ENCODE measurements around the gene LSMEM2.
"Not testable (repeated sequence)": the region's sequence is repeated elsewhere in the genome, so short reads cannot be mapped to it uniquely, and the experiment has no call there.

LSMEM2 gene

DNA sequence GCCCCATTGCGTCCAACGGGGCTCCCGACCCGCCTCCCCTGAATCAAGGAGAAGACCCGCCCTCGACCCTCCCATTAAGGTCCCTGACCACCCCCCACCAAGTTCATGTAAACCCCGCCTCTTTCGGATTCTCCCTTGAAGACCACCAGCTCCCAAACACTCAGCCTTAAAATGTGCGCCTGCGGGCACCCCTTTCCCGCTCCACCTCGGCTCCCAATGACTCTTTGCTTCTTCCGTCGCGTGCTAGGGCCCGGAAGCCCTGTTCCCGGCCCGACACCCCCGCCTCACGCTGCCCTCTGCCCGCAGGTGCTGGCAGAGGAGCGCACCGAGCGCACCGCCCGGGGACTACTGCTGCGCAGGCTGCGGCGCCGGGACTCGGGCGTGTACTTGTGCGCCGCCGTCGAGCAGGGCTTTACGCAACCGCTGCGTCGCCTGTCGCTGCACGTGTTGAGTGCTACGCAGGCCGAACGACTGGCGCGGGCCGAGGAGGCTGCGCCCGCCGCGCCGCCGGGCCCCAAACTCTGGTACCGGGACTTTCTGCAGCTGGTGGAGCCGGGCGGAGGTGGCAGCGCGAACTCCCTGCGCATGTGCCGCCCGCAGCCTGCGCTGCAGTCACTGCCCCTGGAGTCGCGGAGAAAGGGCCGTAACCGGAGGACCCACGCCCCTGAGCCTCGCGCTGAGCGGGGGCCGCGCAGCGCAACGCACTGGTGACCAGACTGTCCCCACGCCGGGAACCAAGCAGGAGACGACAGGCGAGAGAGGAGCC, 2.7 kb upstream of the LSMEM2 start:
- DNase-seq = no peak
- Histone ChIP-seq H3K27ac (ENCODE audit: insufficient read depth, low read length, poor library complexity, severe bottlenecking) (no peak overlapping the region), H3K36me3 (ENCODE audit: control insufficient read depth, insufficient read depth, low read length) (no peaks in the 10 kb centered on the region), H3K4me1 (ENCODE audit: control insufficient read depth, insufficient read depth, low read length, poor library complexity, severe bottlenecking) (peaks cover 31% of the 10 kb centered on the region), H3K27me3 (replicated peaks; ENCODE audit: control insufficient read depth, insufficient read depth, low read length, poor library complexity, severe bottlenecking) (peaks cover 36% of the 10 kb centered on the region), H3K9me3 (ENCODE audit: control insufficient read depth, low read length) (no peaks in the 10 kb centered on the region), H3K4me3 (ENCODE audit: insufficient read depth, low read depth, low read length, poor library complexity, severe bottlenecking) (no peak overlapping the region)

DNA sequence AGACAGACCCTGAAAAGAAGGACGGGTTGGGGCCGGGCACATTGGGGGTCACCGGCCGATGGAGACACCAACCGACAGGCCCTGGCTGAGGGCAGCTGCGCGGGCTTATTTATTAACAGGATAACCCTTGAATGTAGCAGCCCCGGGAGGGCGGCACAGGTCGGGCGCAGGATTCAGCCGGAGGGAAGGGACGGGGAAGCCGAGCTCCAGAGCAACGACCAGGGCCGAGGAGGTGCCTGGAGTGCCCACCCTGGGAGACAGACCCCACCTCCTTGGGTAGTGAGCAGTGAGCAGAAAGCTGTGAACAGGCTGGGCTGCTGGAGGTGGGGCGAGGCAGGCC, 2.2 kb upstream of the LSMEM2 start:
- H3K4me3 ChIP-seq (ENCODE audit: insufficient read depth, low read depth, low read length, poor library complexity, severe bottlenecking) = no peak overlapping the region
- DNase-seq = no peak
- H3K27me3 ChIP-seq (replicated peaks; ENCODE audit: control insufficient read depth, insufficient read depth, low read length, poor library complexity, severe bottlenecking) = peaks cover 36% of the 10 kb centered on the region

DNA sequence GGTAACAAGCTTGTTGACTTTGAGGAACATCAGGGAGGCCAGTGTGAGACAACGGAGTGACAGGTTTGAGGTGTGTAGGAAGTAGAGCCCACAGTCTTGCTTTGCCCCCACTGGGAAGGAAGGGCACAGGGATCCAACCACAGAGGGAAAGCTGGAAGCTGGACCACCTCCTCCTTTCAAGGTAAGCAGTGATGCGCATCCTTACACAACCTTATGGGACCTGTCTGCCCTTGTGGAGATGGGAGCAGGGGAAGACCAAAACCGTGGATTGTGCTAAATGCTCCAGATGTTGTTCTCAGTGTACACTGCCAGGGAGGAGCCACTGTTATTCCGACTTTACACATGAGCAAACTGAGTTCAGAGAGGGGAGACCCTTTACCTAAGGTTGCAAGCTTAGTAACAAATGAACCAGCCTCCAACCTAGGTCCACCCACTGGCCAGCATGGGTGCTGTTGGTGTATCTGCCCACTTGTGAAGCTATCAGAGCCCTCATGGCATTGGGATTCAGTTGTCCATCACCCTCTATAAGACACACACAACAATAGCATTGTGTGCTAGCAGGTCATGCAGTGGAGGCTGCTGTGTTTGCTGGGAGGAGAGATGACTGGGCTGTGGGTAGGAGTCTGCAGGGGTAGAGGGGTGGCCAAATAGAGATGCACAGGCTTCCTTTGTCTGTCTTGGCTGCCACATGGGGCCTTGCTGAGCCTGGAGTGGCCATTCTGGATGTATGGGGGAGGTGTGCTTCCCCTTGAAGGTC, 586 bp upstream of the LSMEM2 start:
- no peak for DNase-seq
- Histone ChIP-seq H3K4me3 (ENCODE audit: insufficient read depth, low read depth, low read length, poor library complexity, severe bottlenecking) (no peak overlapping the region), H3K27me3 (replicated peaks; ENCODE audit: control insufficient read depth, insufficient read depth, low read length, poor library complexity, severe bottlenecking) (peaks cover 34% of the 10 kb centered on the region), H3K9me3 (ENCODE audit: control insufficient read depth, low read length) (no peaks in the 10 kb centered on the region), H3K36me3 (ENCODE audit: control insufficient read depth, insufficient read depth, low read length) (no peaks in the 10 kb centered on the region), H3K27ac (ENCODE audit: insufficient read depth, low read length, poor library complexity, severe bottlenecking) (no peak overlapping the region), H3K4me1 (ENCODE audit: control insufficient read depth, insufficient read depth, low read length, poor library complexity, severe bottlenecking) (peaks cover 28% of the 10 kb centered on the region)

More for the DNA sequence above, 2.2 kb upstream of the LSMEM2 start:
- Histone ChIP-seq H3K36me3 (ENCODE audit: control insufficient read depth, insufficient read depth, low read length) (no peaks in the 10 kb centered on the region), H3K27ac (ENCODE audit: insufficient read depth, low read length, poor library complexity, severe bottlenecking) (no peak overlapping the region), H3K4me1 (ENCODE audit: control insufficient read depth, insufficient read depth, low read length, poor library complexity, severe bottlenecking) (peaks cover 31% of the 10 kb centered on the region), H3K9me3 (ENCODE audit: control insufficient read depth, low read length) (no peaks in the 10 kb centered on the region)

DNA sequence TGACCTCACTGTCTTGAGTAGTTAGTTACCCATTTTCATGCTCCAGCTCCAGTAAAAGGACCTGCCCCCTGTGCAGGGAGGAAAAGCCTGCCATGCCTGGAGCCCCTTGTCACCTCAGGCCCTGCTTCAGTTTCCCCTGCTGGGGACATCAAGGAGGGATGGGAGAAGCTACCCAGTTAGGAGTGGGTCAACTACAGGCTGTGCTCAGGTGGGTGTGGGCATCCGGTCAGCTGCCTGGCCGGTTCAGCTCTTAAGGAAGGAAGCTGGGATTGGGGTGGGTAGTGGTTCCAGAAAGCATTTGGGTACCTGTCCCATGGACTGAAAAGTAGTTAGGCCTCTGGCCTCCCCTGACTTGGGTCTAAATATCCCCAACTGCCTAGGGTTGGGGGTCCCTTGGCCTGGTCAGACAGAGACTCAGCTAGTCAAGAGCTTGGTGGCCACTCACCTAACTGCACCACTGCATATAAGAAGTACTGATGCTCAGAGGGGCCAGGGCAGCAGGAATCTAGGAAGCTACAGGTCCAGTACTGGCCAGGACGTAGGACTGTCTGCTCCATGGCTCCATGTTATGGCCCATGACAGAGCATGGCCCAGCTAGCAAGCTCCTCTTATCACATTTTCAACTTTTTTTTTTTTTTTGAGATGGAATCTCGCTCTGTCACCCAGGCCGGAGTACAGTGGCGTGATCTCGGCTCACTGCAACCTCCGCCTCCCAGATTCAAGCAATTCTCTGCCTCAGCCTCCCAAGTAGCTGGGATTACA, 549 bp downstream of the LSMEM2 start:
- H3K27me3 ChIP-seq (replicated peaks; ENCODE audit: control insufficient read depth, insufficient read depth, low read length, poor library complexity, severe bottlenecking) = peaks cover 24% of the 10 kb centered on the region
- H3K9me3 ChIP-seq (ENCODE audit: control insufficient read depth, low read length) = no peaks in the 10 kb centered on the region
- H3K4me3 ChIP-seq (ENCODE audit: insufficient read depth, low read depth, low read length, poor library complexity, severe bottlenecking) = no peak overlapping the region
- H3K4me1 ChIP-seq (ENCODE audit: control insufficient read depth, insufficient read depth, low read length, poor library complexity, severe bottlenecking) = peaks cover 19% of the 10 kb centered on the region
- no peaks in the 10 kb centered on the region for H3K36me3 ChIP-seq (ENCODE audit: control insufficient read depth, insufficient read depth, low read length)
- H3K27ac ChIP-seq (ENCODE audit: insufficient read depth, low read length, poor library complexity, severe bottlenecking) = no peak overlapping the region
- DNase-seq = no peak

DNA sequence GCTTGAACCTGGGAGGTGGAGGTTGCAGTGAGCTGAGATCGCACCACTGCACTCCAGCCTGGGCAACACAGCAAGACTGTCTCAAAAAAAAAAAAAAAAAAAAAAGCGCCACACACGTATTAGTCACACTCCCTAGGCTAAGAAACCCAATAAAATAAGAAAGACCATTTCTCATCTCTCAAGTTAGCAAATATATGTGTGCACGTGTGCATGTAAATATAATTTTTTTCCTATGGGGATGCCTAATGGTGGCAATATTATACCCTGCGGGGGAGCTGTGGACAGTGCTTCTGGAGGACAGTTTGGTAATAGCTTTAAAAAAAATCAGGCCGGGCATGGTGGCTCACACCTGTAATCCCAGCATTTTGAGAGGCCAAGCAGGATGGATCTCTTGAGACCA, 5.2 kb downstream of the LSMEM2 start:
- H3K27me3 ChIP-seq (replicated peaks; ENCODE audit: control insufficient read depth, insufficient read depth, low read length, poor library complexity, severe bottlenecking); H3K4me1 ChIP-seq (ENCODE audit: control insufficient read depth, insufficient read depth, low read length, poor library complexity, severe bottlenecking); DNase-seq; H3K9me3 ChIP-seq (ENCODE audit: control insufficient read depth, low read length); H3K4me3 ChIP-seq (ENCODE audit: insufficient read depth, low read depth, low read length, poor library complexity, severe bottlenecking); H3K27ac ChIP-seq (ENCODE audit: insufficient read depth, low read length, poor library complexity, severe bottlenecking): not testable (repeated sequence)
- H3K36me3 ChIP-seq (ENCODE audit: control insufficient read depth, insufficient read depth, low read length) = peaks cover 19% of the 10 kb centered on the region

DNA sequence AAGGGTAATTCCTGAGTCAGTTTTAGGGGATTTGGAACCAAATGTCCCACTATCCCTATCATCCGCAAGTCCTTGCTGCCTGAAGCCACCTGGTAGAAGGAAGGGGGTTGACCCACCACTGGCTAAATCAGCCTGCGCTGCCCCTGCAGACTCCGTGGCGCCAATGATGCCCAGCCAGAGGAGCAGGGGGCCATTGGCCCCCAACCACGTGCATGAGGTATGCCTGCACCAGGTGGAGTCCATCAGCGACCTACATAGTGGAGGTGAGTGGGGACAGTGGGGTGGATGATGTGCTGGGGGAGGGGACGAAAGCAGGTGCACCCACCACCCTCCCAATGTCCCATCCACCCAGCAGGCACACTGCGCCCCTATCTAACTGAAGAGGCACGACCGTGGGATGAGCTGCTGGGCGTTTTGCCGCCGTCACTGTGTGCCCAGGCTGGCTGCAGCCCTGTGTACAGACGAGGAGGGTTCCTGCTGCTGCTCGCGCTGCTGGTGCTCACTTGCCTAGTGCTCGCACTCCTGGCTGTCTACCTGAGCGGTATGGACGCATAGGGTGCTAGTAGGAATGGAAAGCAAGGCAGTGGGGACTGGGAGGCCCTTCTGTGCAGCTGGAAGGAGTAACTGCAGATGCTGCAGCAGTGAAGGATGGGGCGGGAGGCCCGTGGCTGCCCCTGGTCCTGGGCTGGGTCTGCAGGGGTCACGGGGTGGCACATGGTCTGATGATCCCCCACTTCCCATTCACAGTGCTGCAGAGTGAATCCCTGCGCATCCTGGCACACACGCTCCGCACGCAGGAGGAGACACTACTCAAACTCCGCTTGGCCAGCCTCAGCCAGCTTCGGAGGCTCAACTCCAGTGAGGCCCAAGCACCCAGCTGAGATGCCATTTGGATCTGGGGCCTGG, 7.7 kb downstream of the LSMEM2 start:
- DNase-seq = no peak
- Histone ChIP-seq H3K36me3 (ENCODE audit: control insufficient read depth, insufficient read depth, low read length) (peaks cover 31% of the 10 kb centered on the region), H3K4me3 (ENCODE audit: insufficient read depth, low read depth, low read length, poor library complexity, severe bottlenecking) (no peak overlapping the region), H3K4me1 (ENCODE audit: control insufficient read depth, insufficient read depth, low read length, poor library complexity, severe bottlenecking) (peaks cover 5% of the 10 kb centered on the region), H3K27me3 (replicated peaks; ENCODE audit: control insufficient read depth, insufficient read depth, low read length, poor library complexity, severe bottlenecking) (no peaks in the 10 kb centered on the region), H3K27ac (ENCODE audit: insufficient read depth, low read length, poor library complexity, severe bottlenecking) (no peak overlapping the region), H3K9me3 (ENCODE audit: control insufficient read depth, low read length) (no peaks in the 10 kb centered on the region)

DNA sequence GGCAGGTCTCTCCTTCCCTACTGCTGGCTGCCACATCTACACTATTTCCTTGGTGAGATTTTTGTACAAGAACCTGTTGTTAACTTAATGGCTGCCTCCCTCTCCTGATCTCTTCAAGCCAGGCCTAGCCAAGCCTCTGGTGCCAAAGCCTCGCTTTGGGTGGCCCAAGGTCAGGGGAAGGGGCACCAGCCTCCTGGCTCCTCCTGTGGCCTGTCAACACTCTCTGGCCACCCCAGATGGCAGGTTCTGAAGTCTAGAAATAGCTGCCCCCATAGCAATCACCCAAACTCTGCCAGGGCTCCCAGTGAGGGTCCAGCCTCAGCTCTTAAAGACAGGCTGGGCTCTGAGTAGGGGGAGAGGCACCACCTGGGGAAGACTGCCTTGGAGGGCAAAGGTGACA, 8.4 kb downstream of the LSMEM2 start:
- Histone ChIP-seq H3K9me3 (ENCODE audit: control insufficient read depth, low read length) (no peaks in the 10 kb centered on the region), H3K36me3 (ENCODE audit: control insufficient read depth, insufficient read depth, low read length) (peaks cover 31% of the 10 kb centered on the region), H3K4me3 (ENCODE audit: insufficient read depth, low read depth, low read length, poor library complexity, severe bottlenecking) (no peak overlapping the region), H3K27ac (ENCODE audit: insufficient read depth, low read length, poor library complexity, severe bottlenecking) (no peak overlapping the region), H3K4me1 (ENCODE audit: control insufficient read depth, insufficient read depth, low read length, poor library complexity, severe bottlenecking) (peaks cover 9% of the 10 kb centered on the region), H3K27me3 (replicated peaks; ENCODE audit: control insufficient read depth, insufficient read depth, low read length, poor library complexity, severe bottlenecking) (no peaks in the 10 kb centered on the region)
- no peak for DNase-seq

DNA sequence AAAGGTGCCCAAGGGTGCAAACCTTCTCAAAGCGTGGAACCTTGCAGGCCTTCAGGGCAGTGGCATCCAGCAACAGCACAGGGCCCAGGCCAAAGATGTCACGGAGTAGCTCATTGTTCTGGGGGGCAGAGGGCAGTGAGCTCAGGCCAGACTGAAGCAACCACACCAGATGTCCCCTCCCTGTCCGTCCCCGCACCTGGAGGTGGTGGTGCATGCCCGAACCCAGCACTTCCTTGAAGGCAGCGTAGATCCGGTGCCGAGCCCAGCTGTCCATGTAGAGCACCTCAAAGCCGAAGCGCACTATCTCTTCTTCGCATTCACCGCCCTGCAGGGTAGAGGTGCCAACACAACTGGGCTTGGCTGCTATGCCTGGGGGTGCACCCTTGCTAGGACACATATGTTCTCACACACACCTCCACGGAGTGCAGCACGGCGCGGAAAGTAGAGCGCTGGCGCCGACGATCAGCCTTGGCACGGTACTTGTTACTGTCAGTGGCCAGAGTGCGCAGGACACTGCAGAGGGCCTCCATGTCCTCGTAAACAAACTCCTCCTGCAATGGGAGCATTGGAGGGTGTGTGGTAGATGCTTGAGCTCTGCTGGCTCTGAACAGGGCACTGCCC, 9.6 kb downstream of the LSMEM2 start:
- no peak overlapping the region for H3K27ac ChIP-seq (ENCODE audit: insufficient read depth, low read length, poor library complexity, severe bottlenecking)
- peaks cover 31% of the 10 kb centered on the region for H3K36me3 ChIP-seq (ENCODE audit: control insufficient read depth, insufficient read depth, low read length)
- no peaks in the 10 kb centered on the region for H3K27me3 ChIP-seq (replicated peaks; ENCODE audit: control insufficient read depth, insufficient read depth, low read length, poor library complexity, severe bottlenecking)
- no peak overlapping the region for H3K4me3 ChIP-seq (ENCODE audit: insufficient read depth, low read depth, low read length, poor library complexity, severe bottlenecking)
- no peak for DNase-seq
- H3K9me3 ChIP-seq (ENCODE audit: control insufficient read depth, low read length) = no peaks in the 10 kb centered on the region
- H3K4me1 ChIP-seq (ENCODE audit: control insufficient read depth, insufficient read depth, low read length, poor library complexity, severe bottlenecking) = peaks cover 17% of the 10 kb centered on the region

DNA sequence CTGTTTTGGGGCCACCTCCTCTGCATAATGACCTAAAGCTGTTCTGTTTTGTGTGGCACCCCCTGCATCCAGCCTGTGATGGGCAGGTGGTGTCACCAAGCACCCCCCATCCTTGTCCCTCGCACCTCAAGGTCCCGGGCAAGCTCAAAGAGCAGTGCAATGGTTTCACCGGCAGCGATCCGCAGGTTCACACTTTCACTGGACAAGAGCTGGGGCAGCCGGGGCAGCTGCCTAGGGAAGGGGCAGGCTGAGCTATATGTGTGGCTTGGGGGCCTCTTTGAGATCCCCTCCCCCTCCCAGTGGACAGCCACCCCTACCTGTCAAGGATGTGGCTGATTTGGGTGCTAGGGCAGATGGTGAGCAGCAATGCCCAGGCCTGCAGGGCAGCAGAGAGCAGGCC, 10.2 kb downstream of the LSMEM2 start:
- H3K9me3 ChIP-seq (ENCODE audit: control insufficient read depth, low read length) = no peaks in the 10 kb centered on the region
- peaks cover 31% of the 10 kb centered on the region for H3K36me3 ChIP-seq (ENCODE audit: control insufficient read depth, insufficient read depth, low read length)
- no peak overlapping the region for H3K27ac ChIP-seq (ENCODE audit: insufficient read depth, low read length, poor library complexity, severe bottlenecking)
- DNase-seq = no peak
- no peak overlapping the region for H3K4me3 ChIP-seq (ENCODE audit: insufficient read depth, low read depth, low read length, poor library complexity, severe bottlenecking)
- H3K27me3 ChIP-seq (replicated peaks; ENCODE audit: control insufficient read depth, insufficient read depth, low read length, poor library complexity, severe bottlenecking) = no peaks in the 10 kb centered on the region
- H3K4me1 ChIP-seq (ENCODE audit: control insufficient read depth, insufficient read depth, low read length, poor library complexity, severe bottlenecking) = peaks cover 17% of the 10 kb centered on the region
